IMR-90 (cell line): ENCODE data around the gene ARHGEF16.

Source experiments
- BHLHE40 ChIP-seq: fragments of 150-350 bp; IDR thresholded peaks from 2 replicates; pipeline ENCODE4 v1.6.1; 2016; ENCODE audit warnings: mild to moderate bottlenecking, low read depth, low read length
- MAFK ChIP-seq: IDR thresholded peaks from 2 replicates; pipeline ENCODE4 v1.6.1; 2012; ENCODE audit warnings: low read depth, low read length, improper control_type of control experiment
- MAZ ChIP-seq: IDR thresholded peaks from 2 replicates; pipeline ENCODE4 v1.6.1; 2012; ENCODE audit warnings: low read depth, mild to moderate bottlenecking, low read length, improper control_type of control experiment, moderate library complexity, borderline replicate concordance
- MXI1 ChIP-seq: IDR thresholded peaks from 2 replicates; pipeline ENCODE4 v1.6.1; 2012; ENCODE audit warnings: low read depth, mild to moderate bottlenecking, low read length, moderate library complexity, borderline replicate concordance
- POLR2A ChIP-seq: IDR thresholded peaks from 2 replicates; pipeline ENCODE4 v1.6.1; 2012; ENCODE audit warnings: mild to moderate bottlenecking, low read depth, low read length
- RAD21 ChIP-seq: IDR thresholded peaks from 2 replicates; pipeline ENCODE4 v1.6.1; 2012; ENCODE audit warnings: low read length, improper control_type of control experiment
- RCOR1 ChIP-seq: IDR thresholded peaks from 2 replicates; pipeline ENCODE4 v1.6.1; 2012; ENCODE audit warnings: mild to moderate bottlenecking, low read length, improper control_type of control experiment; ENCODE audit not compliant: insufficient replicate concordance
- RFX5 ChIP-seq: IDR thresholded peaks from 2 replicates; pipeline ENCODE4 v1.8.0; 2012; ENCODE audit warnings: low read depth, mild to moderate bottlenecking, low read length, moderate library complexity
- SMC3 ChIP-seq: fragments of 150-350 bp; IDR thresholded peaks from 2 replicates; pipeline ENCODE4 v1.6.1; 2016; ENCODE audit warnings: low read depth, mild to moderate bottlenecking, antibody characterized with exemption, low read length, moderate library complexity
- TF ChIP-seq, protein P1 (sequence below): conservative IDR thresholded peaks from 2 replicates; pipeline ENCODE4 v1.5.1; 2012; ENCODE audit warnings: mild to moderate bottlenecking, low read depth, low read length, improper control_type of control experiment
- TF ChIP-seq, protein P2 (sequence below): fragments of 150-350 bp; IDR thresholded peaks from 2 replicates; pipeline ENCODE4 v1.6.1; 2016; ENCODE audit warnings: low read depth, mild to moderate bottlenecking, low read length, moderate library complexity, borderline replicate concordance
- TF ChIP-seq, protein P3 (sequence below): fragments of 150-350 bp; IDR thresholded peaks from 2 replicates; pipeline ENCODE4 v1.6.1; 2017; ENCODE audit warnings: mild to moderate bottlenecking, antibody characterized with exemption, low read length, low read depth

DNA sequence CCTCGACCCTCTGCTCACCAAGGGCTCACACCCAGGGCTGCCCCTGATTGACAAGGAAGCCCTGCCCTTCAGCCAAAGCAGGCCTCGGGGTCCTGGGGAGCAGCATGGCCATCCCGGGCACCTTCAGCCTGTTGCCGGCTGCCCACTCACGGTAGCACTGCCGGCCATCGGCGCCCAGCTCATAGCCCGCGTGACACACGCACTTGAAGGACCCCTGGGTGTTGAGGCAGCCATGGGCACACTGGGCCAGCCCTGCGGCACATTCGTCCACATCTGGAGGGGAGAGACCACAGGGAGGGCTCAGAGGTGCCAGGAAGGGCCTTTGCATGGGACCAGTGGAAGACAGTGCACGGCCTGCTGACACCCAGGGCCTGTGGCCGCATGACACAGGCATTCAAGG, 57.4 kb downstream of the ARHGEF16 start:
- TF ChIP-seq, protein P1, sequence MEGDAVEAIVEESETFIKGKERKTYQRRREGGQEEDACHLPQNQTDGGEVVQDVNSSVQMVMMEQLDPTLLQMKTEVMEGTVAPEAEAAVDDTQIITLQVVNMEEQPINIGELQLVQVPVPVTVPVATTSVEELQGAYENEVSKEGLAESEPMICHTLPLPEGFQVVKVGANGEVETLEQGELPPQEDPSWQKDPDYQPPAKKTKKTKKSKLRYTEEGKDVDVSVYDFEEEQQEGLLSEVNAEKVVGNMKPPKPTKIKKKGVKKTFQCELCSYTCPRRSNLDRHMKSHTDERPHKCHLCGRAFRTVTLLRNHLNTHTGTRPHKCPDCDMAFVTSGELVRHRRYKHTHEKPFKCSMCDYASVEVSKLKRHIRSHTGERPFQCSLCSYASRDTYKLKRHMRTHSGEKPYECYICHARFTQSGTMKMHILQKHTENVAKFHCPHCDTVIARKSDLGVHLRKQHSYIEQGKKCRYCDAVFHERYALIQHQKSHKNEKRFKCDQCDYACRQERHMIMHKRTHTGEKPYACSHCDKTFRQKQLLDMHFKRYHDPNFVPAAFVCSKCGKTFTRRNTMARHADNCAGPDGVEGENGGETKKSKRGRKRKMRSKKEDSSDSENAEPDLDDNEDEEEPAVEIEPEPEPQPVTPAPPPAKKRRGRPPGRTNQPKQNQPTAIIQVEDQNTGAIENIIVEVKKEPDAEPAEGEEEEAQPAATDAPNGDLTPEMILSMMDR = no peak
- TF ChIP-seq POLR2A (no peak), SMC3 (no peak), BHLHE40 (no peak), MXI1 (no peak), RAD21 (no peak), RFX5 (no peak), MAZ (no peak), MAFK (no peak), RCOR1 (no peak)
- TF ChIP-seq, protein P2, sequence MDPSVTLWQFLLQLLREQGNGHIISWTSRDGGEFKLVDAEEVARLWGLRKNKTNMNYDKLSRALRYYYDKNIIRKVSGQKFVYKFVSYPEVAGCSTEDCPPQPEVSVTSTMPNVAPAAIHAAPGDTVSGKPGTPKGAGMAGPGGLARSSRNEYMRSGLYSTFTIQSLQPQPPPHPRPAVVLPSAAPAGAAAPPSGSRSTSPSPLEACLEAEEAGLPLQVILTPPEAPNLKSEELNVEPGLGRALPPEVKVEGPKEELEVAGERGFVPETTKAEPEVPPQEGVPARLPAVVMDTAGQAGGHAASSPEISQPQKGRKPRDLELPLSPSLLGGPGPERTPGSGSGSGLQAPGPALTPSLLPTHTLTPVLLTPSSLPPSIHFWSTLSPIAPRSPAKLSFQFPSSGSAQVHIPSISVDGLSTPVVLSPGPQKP = no peak
- TF ChIP-seq, protein P3, sequence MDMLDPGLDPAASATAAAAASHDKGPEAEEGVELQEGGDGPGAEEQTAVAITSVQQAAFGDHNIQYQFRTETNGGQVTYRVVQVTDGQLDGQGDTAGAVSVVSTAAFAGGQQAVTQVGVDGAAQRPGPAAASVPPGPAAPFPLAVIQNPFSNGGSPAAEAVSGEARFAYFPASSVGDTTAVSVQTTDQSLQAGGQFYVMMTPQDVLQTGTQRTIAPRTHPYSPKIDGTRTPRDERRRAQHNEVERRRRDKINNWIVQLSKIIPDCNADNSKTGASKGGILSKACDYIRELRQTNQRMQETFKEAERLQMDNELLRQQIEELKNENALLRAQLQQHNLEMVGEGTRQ = no peak
